ENCODE data around the gene CHP2. TPM values are rescaled to one million over a fixed set of nuclear protein-coding genes. Genes with fewer than 3 reads are reported as not detected.

Gene CHP2
- polyA plus RNA-seq, 1 of the 3 experiments (the other 2 are of a cell fraction) = not detected

DNA sequence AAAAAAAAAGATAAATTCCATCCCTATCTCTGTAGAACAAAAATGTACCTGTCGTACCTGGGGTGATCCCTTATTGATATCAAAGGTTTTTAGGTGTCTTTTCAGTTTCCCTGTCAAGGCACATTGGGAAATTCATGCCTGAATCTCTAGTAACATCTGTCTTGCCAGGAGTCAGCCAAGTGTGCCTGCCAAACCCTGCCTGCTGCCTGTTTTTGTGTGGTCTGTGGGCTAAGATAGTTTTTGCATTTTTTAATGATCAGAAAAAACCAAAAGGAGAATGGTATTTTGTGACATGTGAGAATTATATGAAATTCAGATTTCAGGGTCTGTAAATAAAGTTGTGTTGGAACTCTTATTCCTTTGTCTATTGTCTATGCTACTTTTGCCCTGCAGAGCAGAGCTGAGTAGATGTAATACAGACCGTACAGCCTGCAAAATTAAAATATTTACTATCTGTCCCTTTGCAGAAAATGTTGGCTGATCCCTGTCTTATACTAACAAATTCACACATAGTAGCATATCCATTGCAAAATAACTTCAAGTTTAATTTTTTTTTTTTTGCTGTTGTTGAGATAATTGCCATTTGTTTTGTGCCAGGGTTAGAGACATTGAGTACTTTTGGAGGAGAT lies 13.0 kb upstream of the CHP2 start:
- CTCF ChIA-PET = no interaction called here

DNA sequence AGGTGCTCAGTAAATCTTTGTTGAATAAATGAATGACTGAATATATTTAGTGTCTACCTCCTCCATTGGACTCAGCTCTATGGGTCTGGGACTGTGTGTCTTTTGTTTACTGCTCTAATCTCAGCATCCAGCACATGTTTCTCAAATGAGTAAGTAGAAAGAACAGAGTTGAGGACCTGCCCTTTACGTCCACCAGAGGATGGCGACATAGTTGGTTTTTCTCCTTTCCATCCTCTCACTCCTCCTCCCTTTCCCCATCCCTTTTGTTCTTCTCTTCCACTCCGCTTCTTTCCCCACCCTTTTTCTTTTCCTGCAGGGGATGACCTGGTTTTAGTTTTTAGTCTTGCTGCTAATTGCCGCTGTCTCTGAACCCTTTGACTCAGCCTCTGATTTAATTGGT lies 12.1 kb upstream of the CHP2 start:
- CTCF ChIA-PET = no interaction called here
- Histone ChIP-seq H3K4me2 (no peak overlapping the region), H3F3A (replicated peaks; ENCODE audit: insufficient read depth) (no peaks in the 10 kb centered on the region), H3K27me3 (ENCODE audit: insufficient read depth) (peaks cover 19% of the 10 kb centered on the region; the same call in 1 of the 2 replicates), H2AFZ (ENCODE audit: low read depth) (no peak overlapping the region), H3K79me2 (ENCODE audit: insufficient read depth) (no peaks in the 10 kb centered on the region), H3K36me3 (replicated peaks in 1 of 2; ENCODE audit: control insufficient read depth in 1 of 2, insufficient read depth in 2 of 2, low read length in 1 of 2) (no peaks in the 10 kb centered on the region), H3K4me1 (ENCODE audit: control insufficient read depth in 1 of 2, insufficient read depth in 2 of 2, low read depth in 1 of 2, low read length in 1 of 2) (no peaks in the 10 kb centered on the region), H3K4me3 (ENCODE audit: low read depth in 2 of 2, low read length in 1 of 2) (no peak overlapping the region), H3K9me3 (no peaks in the 10 kb centered on the region), H3K9ac (no peak overlapping the region), H3K9me2 (no peaks in the 10 kb centered on the region), H4K20me1 (ENCODE audit: insufficient read depth) (no peaks in the 10 kb centered on the region), H3K27ac (ENCODE audit: low read depth in 2 of 2, low read length in 1 of 2) (no peak overlapping the region)
- TF ChIP-seq RXRA (IDR thresholded peaks at IDR 0.05; ENCODE audit: borderline replicate concordance, low read depth) (no peak), NFIC (IDR thresholded peaks at IDR 0.05; ENCODE audit: borderline replicate concordance) (no peak), SIN3A (IDR thresholded peaks at IDR 0.05; ENCODE audit: borderline replicate concordance, low read depth, low read length) (no peak), NRF1 (IDR thresholded peaks at IDR 0.05; ENCODE audit: low read depth, low read length) (no peak), SMC3 (IDR thresholded peaks at IDR 0.05; ENCODE audit: low read depth, low read length) (no peak), MEF2A (IDR thresholded peaks at IDR 0.05; ENCODE audit: borderline replicate concordance, low read depth) (no peak)
- TF ChIP-seq, protein P1, sequence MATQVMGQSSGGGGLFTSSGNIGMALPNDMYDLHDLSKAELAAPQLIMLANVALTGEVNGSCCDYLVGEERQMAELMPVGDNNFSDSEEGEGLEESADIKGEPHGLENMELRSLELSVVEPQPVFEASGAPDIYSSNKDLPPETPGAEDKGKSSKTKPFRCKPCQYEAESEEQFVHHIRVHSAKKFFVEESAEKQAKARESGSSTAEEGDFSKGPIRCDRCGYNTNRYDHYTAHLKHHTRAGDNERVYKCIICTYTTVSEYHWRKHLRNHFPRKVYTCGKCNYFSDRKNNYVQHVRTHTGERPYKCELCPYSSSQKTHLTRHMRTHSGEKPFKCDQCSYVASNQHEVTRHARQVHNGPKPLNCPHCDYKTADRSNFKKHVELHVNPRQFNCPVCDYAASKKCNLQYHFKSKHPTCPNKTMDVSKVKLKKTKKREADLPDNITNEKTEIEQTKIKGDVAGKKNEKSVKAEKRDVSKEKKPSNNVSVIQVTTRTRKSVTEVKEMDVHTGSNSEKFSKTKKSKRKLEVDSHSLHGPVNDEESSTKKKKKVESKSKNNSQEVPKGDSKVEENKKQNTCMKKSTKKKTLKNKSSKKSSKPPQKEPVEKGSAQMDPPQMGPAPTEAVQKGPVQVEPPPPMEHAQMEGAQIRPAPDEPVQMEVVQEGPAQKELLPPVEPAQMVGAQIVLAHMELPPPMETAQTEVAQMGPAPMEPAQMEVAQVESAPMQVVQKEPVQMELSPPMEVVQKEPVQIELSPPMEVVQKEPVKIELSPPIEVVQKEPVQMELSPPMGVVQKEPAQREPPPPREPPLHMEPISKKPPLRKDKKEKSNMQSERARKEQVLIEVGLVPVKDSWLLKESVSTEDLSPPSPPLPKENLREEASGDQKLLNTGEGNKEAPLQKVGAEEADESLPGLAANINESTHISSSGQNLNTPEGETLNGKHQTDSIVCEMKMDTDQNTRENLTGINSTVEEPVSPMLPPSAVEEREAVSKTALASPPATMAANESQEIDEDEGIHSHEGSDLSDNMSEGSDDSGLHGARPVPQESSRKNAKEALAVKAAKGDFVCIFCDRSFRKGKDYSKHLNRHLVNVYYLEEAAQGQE (IDR thresholded peaks at IDR 0.05; ENCODE audit: low read depth, low read length) = no peak
- WGBS (ENCODE audit: low lambda C conversion rate) = 3% methylated on average over 4 of the region's 4 CpGs
- POLR2A ChIA-PET = no interaction called here
- no peak for DNase-seq

More for the DNA sequence above, 13.0 kb upstream of the CHP2 start:
- DNase-seq = no peak
- Histone ChIP-seq H3K9ac (no peak overlapping the region), H2AFZ (ENCODE audit: low read depth) (no peak overlapping the region), H3K4me3 (ENCODE audit: low read depth in 2 of 2, low read length in 1 of 2) (no peak overlapping the region), H3K36me3 (replicated peaks in 1 of 2; ENCODE audit: control insufficient read depth in 1 of 2, insufficient read depth in 2 of 2, low read length in 1 of 2) (no peaks in the 10 kb centered on the region), H4K20me1 (ENCODE audit: insufficient read depth) (no peaks in the 10 kb centered on the region), H3K27me3 (ENCODE audit: insufficient read depth) (peaks cover 19% of the 10 kb centered on the region; the same call in 1 of the 2 replicates), H3K4me1 (ENCODE audit: control insufficient read depth in 1 of 2, insufficient read depth in 2 of 2, low read depth in 1 of 2, low read length in 1 of 2) (no peaks in the 10 kb centered on the region), H3F3A (replicated peaks; ENCODE audit: insufficient read depth) (no peaks in the 10 kb centered on the region), H3K27ac (ENCODE audit: low read depth in 2 of 2, low read length in 1 of 2) (no peak overlapping the region), H3K9me2 (no peaks in the 10 kb centered on the region), H3K79me2 (ENCODE audit: insufficient read depth) (no peaks in the 10 kb centered on the region), H3K4me2 (no peak overlapping the region), H3K9me3 (no peaks in the 10 kb centered on the region)
- POLR2A ChIA-PET = no interaction called here
- WGBS (ENCODE audit: low lambda C conversion rate) = 10% methylated on average over 2 of the region's 2 CpGs
- TF ChIP-seq, protein P2, sequence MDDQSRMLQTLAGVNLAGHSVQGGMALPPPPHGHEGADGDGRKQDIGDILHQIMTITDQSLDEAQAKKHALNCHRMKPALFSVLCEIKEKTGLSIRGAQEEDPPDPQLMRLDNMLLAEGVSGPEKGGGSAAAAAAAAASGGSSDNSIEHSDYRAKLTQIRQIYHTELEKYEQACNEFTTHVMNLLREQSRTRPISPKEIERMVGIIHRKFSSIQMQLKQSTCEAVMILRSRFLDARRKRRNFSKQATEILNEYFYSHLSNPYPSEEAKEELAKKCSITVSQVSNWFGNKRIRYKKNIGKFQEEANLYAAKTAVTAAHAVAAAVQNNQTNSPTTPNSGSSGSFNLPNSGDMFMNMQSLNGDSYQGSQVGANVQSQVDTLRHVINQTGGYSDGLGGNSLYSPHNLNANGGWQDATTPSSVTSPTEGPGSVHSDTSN (IDR thresholded peaks at IDR 0.05) = no peak
- no peak for TF ChIP-seq SMC3 (IDR thresholded peaks at IDR 0.05; ENCODE audit: low read depth, low read length)
- TF ChIP-seq, protein P3, sequence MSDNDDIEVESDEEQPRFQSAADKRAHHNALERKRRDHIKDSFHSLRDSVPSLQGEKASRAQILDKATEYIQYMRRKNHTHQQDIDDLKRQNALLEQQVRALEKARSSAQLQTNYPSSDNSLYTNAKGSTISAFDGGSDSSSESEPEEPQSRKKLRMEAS (IDR thresholded peaks at IDR 0.05; ENCODE audit: low read depth) = no peak
- TF ChIP-seq ELF1 (IDR thresholded peaks at IDR 0.05) = no peak
- TF ChIP-seq GABPA (IDR thresholded peaks at IDR 0.05; ENCODE audit: low read depth) = no peak
- no peak for TF ChIP-seq EP300 (IDR thresholded peaks at IDR 0.05; ENCODE audit: borderline replicate concordance in 1 of 2, low read depth in 1 of 2, low read length in 1 of 2)
- TF ChIP-seq, protein P4, sequence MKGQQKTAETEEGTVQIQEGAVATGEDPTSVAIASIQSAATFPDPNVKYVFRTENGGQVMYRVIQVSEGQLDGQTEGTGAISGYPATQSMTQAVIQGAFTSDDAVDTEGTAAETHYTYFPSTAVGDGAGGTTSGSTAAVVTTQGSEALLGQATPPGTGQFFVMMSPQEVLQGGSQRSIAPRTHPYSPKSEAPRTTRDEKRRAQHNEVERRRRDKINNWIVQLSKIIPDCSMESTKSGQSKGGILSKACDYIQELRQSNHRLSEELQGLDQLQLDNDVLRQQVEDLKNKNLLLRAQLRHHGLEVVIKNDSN (IDR thresholded peaks at IDR 0.05; ENCODE audit: borderline replicate concordance, low read depth) = no peak
- no peak for TF ChIP-seq YY1 (IDR thresholded peaks at IDR 0.05; ENCODE audit: low read depth)
- no peak for TF ChIP-seq GATA2 (CRISPR knock-in tag; IDR thresholded peaks at IDR 0.05)
- TF ChIP-seq, protein P5, sequence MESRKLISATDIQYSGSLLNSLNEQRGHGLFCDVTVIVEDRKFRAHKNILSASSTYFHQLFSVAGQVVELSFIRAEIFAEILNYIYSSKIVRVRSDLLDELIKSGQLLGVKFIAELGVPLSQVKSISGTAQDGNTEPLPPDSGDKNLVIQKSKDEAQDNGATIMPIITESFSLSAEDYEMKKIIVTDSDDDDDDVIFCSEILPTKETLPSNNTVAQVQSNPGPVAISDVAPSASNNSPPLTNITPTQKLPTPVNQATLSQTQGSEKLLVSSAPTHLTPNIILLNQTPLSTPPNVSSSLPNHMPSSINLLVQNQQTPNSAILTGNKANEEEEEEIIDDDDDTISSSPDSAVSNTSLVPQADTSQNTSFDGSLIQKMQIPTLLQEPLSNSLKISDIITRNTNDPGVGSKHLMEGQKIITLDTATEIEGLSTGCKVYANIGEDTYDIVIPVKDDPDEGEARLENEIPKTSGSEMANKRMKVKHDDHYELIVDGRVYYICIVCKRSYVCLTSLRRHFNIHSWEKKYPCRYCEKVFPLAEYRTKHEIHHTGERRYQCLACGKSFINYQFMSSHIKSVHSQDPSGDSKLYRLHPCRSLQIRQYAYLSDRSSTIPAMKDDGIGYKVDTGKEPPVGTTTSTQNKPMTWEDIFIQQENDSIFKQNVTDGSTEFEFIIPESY (IDR thresholded peaks at IDR 0.05; ENCODE audit: borderline replicate concordance, low read depth) = no peak
- no peak for TF ChIP-seq JUND (IDR thresholded peaks at IDR 0.05)
- no peak for TF ChIP-seq RCOR1 (IDR thresholded peaks at IDR 0.05; ENCODE audit: low read length)
- no peak for TF ChIP-seq TEAD4 (IDR thresholded peaks at IDR 0.05; ENCODE audit: borderline replicate concordance, insufficient read depth)
- TF ChIP-seq FOXM1 (IDR thresholded peaks at IDR 0.05; ENCODE audit: low read depth) = no peak
